GM19395 (cell line): ENCODE results near the gene OTULINL.
A peak's percentile ranks its signal among the peaks of the same experiment; 100 is the strongest.

Source experiments
- ATAC-seq: cut with Tn5 transposase; IDR thresholded peaks from one replicate; pipeline ENCODE4 v1.9.1; 2021; ENCODE audit warnings: mild to moderate bottlenecking, moderate library complexity; ENCODE audit not compliant: unreplicated experiment

Gene OTULINL

GRCh38 chr5:14598225-14598624 is 16.6 kb downstream of the OTULINL start:
- ATAC-seq = peak; percentile 35

GRCh38 chr5:14599476-14600127 is 18.0 kb downstream of the OTULINL start:
- no peak for ATAC-seq

GRCh38 chr5:14600846-14601245 is 19.3 kb downstream of the OTULINL start:
- no peak for ATAC-seq

- no peak for ATAC-seq
These were observed 21.5 kb downstream of the OTULINL start for GRCh38 chr5:14603141-14603540.

- ATAC-seq = no peak
These were observed 25.5 kb downstream of the OTULINL start for GRCh38 chr5:14607104-14607503.

GRCh38 chr5:14608169-14608568 is 26.6 kb downstream of the OTULINL start:
- no peak for ATAC-seq

GRCh38 chr5:14611737-14612136 is 30.1 kb downstream of the OTULINL start:
- no peak for ATAC-seq

- no peak for ATAC-seq
These were observed 32.9 kb downstream of the OTULINL start for GRCh38 chr5:14614490-14614889.

- ATAC-seq = no peak
These were observed 33.8 kb downstream of the OTULINL start for GRCh38 chr5:14615365-14615764.

- no peak for ATAC-seq
These were observed 35.8 kb downstream of the OTULINL start for GRCh38 chr5:14617441-14617840.

- no peak for ATAC-seq
These were observed 45.7 kb downstream of the OTULINL start for GRCh38 chr5:14627270-14627669.

- ATAC-seq = no peak
These were observed 46.8 kb downstream of the OTULINL start for GRCh38 chr5:14628346-14628745.

- ATAC-seq = no peak
These were observed 49.1 kb downstream of the OTULINL start for GRCh38 chr5:14630671-14631070.

- no peak for ATAC-seq
These were observed 54.1 kb downstream of the OTULINL start for GRCh38 chr5:14635656-14636055.

GRCh38 chr5:14640765-14641164 is 59.2 kb downstream of the OTULINL start:
- no peak for ATAC-seq

GRCh38 chr5:14644623-14645237 is 63.1 kb downstream of the OTULINL start:
- ATAC-seq = no peak

- ATAC-seq = no peak
These were observed 68.5 kb downstream of the OTULINL start for GRCh38 chr5:14650052-14650451.

GRCh38 chr5:14655146-14655741 is 73.7 kb downstream of the OTULINL start:
- no peak for ATAC-seq

GRCh38 chr5:14656898-14657297 is 75.3 kb downstream of the OTULINL start:
- ATAC-seq = no peak

GRCh38 chr5:14659821-14660607 is 78.4 kb downstream of the OTULINL start:
- ATAC-seq = no peak

GRCh38 chr5:14660833-14661232 is 79.2 kb downstream of the OTULINL start:
- no peak for ATAC-seq
